ENCODE measurements around the gene KRT23.

DNA sequence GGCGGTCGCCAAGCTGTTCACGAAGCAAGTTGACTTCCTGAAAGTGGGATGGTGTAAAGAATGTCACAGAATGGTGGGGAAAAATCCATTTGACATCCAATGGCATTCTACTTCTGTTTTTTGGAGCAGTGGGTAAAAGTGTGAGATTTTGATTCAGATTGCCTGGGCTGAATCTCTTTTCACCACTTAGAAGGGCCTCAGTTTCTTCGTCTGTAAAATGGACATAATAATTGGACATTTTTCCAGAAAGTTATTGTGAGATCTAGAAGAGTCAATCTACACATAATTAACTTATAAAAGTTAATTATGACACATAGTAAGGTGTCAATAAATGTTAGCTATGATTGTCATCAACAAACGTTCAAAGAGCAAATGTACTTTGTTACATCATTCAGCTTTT lies 43.7 kb upstream of the KRT23 start:
- TF ChIP-seq, protein P1, sequence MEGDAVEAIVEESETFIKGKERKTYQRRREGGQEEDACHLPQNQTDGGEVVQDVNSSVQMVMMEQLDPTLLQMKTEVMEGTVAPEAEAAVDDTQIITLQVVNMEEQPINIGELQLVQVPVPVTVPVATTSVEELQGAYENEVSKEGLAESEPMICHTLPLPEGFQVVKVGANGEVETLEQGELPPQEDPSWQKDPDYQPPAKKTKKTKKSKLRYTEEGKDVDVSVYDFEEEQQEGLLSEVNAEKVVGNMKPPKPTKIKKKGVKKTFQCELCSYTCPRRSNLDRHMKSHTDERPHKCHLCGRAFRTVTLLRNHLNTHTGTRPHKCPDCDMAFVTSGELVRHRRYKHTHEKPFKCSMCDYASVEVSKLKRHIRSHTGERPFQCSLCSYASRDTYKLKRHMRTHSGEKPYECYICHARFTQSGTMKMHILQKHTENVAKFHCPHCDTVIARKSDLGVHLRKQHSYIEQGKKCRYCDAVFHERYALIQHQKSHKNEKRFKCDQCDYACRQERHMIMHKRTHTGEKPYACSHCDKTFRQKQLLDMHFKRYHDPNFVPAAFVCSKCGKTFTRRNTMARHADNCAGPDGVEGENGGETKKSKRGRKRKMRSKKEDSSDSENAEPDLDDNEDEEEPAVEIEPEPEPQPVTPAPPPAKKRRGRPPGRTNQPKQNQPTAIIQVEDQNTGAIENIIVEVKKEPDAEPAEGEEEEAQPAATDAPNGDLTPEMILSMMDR (conservative IDR thresholded peaks at IDR 0.05; ENCODE audit: low read length), result no peak
- no peak for TF ChIP-seq EZH2phosphoT487 (IDR thresholded peaks at IDR 0.05; ENCODE audit: borderline replicate concordance)
